Body of pancreas (tissue), 4 donors: ENCODE results near the gene RNF138.

Source experiments
- CTCF ChIP-seq, 7 experiments: fragments of 450-650 bp in 4 of 7; fragments of 200-600 bp in 3 of 7; sonication (generic) in 3 of 7; IDR thresholded peaks; one replicate each; pipeline ENCODE4 v1.5.1; 2016 to 2019; ENCODE audit warnings: antibody characterized with exemption in 7 of 7
- POLR2A ChIP-seq, 3 donors: fragments of 450-650 bp; IDR thresholded peaks; one replicate each; pipeline ENCODE4 v1.6.1; 2016; ENCODE audit warnings: antibody characterized with exemption in 3 of 3, mild to moderate bottlenecking in 2 of 3

DNA sequence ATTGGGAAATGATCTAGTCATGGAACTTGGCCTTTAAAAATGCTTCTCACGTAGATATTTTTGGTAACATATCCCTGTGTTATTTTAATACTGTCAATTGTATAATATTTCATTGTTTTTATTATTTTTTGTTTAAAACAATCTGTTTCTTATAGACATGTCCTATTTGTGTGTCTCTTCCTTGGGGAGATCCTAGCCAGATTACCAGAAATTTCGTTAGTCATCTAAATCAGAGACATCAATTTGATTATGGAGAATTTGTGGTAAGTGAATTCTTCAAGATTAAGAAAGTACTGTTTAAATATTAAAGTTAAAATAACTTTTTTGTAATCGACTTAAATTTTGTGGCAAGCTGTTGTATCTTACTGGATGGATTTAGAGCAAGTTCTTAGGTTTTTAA, 34.9 kb downstream of the RNF138 start:
- TF ChIP-seq POLR2A (IDR thresholded peaks at IDR 0.05) = no peak
- TF ChIP-seq CTCF (IDR thresholded peaks at IDR 0.05) = no peak
